GM21367 (cell line): ENCODE measurements around the gene C19orf47.

ENCODE experiments used
- ATAC-seq: cut with Tn5 transposase; IDR thresholded peaks from one replicate; pipeline ENCODE4 v1.9.1; 2021; ENCODE audit not compliant: unreplicated experiment

The C19orf47 gene

DNA sequence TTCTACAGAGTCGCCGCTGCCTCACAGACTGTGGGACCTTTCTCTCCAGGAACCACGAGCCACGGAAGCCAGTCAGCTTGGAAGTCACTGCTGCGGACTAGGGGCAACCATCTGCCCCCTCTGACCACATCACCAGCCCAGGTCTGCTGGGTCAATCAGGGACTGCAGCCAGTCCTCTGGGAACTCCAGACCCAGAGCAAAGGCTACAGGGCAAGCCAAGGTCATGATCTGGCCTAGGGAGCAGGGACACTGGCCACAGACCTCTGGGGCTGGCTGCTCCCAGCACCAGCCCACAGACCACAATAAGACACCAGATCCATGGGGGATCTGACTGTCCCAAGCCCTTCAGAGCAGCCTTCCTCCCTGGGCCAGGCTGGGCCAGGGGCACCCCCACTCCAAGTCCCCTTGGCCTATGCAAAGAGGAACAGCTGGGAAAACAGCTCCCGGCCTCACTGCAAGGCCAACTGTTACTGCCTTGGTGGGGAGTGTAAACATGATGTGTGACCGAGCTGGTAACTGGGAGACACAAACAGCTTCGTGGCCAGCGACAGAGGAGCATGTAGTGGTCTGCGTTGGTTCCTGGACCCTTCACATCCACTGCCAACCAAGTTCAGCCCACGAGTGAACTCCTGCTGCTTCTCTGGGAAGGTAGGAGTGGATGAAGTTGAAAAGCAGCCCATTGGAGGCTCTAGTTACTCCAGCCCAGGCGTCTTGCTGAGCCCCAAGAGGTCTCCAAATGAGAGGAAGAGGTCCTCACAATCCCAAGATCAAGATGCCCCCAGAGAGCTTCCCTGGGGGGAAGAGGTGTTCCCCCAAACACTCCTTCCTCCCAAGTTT, 64.6 kb downstream of the C19orf47 start:
- ATAC-seq, result no peak

DNA sequence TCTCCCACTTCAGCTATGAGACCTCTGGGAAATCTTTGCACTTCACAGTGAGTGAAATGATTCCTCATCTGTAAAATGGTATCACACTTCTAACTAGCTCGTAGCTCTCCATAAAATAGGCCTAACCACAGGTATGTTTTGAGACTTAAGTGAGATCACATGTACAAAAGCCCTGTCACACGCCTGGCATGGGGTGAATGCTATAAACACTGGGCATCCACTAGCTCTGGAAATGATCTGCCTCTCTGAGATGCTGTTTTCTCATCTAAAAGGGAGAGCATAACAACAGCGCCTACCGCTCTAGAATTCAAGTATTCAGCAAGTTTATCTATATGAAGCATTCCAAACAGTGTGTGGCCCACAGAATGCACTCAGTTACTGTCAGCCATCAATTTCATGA, 65.3 kb downstream of the C19orf47 start:
- ATAC-seq, result no peak

DNA sequence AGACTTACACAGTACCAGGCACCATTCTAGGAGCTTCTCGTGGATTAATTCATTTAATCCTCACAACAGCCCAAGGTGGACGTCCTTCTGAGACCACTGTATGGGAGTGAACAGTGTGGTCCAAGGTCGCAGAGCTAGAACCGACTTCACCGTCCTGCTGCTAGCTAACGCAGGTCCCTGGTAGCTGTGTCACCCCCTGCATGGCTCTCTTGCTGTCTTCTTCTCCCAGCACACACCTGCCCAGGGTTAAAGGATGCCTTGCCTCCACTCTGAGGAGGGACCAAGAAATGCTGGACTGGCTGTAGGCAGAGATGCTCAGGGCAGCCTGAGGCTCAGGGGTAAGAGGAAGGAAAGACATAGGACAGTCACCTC, 66.0 kb downstream of the C19orf47 start:
- no peak for ATAC-seq

DNA sequence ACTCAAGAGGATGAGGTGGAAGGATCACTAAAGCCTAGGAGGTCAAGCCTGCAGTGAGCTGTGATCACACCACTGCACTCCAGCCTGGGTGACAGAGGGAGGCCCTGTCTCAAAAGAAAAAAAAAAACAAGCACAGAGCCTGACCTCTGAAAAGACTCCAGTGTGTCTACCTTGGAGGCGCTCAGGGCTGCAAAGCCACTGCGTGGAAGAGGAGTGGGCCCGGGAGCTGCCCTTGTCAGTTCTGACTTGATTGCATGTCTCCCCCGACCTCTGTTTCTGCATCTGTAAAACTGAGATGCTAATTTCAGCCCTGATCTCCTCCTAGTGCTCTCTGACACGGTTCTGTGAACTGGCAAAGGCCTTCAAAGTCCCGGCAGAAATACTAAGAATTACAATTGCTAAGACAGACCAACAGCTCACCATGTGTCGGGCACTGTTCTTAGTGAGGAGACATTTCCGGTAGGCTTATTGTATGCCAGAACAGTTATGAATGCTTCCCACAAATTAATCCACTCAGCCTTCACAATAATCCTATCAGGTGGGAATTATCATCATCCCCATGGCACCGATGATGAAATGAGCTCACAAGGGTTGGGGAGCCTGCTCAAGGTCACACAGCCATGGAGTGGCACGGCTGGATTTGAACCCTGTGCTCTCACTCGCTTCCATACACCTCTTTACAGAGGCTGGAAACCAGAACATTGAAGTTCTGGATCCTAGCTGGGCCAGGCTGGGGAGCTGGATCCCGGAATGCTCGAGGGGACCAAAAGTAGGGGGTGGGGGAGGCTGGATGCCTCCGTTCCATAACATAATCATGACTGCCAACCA, 66.6 kb downstream of the C19orf47 start:
- no peak for ATAC-seq

DNA sequence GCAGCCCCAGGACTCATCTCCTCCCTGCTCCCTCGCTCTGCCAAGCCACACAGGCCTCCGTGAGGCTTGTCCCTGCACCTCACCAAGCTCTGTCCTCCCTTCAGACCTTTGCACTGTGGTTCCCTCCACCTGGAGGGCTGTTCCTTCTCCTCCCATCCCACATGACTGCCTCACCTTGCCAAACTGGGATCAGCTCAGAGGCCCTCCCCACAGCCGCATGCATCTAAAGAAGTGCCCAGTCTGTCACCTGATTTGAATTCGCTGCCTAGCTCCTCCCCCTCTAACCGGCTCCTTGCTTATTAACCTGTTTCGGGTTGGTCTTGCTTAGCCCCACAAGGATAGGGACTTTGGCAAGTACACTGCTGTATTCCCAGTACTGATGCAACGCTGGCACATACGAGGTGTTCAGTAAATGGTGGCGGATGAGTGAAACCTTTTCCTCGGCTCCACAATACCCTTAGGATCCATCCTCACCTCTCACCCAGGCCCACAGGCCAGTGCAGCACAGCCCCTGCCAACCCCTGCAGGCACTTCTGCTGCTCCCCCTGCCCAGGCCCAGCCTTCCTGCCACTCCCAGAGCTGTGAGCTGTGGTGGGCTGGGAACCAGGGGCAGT, 67.5 kb downstream of the C19orf47 start:
- ATAC-seq, result no peak

DNA sequence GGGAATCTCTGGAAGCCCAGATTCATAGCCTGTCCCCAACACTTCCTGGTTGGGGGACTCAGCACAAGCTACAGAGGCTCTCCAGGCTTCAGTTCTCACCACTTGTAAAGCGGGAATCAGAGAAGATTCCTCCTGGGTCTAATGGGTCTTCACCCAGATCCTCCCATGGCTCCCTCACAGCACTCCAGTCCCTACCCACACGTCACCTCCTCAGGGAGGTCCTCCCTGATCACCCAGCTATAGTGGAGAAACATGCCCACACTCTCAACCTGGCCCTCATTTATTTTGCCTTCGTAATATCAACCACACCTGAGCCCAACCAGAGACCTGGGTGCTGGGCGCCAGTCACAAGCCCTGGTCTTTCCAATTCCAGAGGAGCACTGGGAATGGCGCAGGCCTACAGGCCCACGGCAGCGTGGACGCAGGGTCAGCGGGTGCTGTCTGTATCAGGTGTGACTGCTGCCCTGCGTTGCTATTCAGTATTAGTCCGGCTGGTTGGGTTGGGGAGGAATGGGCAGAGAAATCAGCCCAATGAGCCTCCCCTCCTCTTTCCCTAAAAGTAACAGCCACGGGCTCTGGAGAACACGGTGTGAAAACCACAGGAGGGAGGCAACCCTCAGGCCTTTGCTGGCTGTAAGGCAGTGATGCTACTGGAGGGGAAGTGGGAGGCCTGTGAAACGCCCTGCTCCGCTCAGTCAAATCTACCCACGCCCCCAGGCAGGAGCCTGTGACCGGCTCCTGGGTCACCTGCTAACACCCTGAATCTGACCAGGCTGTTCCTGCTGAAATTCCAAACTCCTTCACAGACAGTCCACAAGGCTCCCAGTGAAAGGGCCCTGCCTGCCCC, 68.2 kb downstream of the C19orf47 start:
- ATAC-seq, result no peak

DNA sequence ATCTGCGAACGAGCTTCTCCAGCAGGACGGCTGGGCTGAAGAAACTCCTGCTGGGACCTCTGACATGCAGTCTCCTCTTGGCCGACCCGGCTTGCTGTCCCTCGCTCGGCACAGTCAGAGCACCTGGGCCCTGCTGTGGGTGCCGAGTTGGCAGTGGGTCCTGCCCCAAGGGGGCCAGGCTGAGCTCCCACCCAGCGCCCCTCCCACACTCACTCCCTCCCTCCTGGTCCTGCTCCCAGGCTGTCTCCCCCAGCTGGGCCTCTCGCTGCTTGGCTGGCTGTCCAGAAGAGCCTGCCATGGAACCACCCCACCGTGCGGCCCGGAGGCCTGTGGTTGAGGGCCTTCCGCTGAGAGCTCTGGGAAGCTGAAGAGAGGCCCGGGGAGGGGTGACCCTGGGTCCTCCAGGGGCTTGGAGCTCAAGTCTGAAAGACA, 69.1 kb downstream of the C19orf47 start:
- ATAC-seq, result no peak

DNA sequence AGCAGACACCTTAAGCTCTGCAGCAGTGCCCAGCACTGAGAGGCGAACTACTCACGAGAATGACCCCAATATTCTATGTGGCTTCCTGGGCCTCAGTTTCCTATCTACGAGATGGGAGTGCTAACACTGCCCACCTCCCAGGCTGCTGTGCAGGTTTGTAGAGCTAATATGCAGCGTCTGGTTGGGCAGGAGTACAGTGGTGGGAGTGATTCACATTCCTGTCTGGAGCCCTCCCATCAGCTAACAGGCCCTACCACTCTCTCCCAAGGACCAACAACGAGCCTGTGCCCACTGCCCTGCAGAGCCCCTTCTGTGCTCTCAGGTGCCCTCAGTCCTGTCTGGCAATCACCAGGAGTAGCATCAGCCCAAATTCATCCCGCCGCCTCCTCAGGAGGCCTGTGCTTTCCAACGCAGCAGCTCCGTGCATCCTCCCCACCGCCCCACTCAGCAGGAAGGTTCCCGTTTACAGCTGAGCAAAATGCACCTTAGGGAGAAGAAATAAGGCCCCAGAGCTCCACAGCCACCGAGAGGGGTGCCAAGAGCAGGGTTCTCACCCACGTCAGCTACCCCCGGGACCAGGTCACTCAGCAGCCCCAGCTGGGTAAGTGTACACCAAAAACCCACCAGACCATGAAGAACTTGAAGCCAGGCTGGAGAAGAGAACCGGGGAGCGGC, 69.7 kb downstream of the C19orf47 start:
- no peak for ATAC-seq

DNA sequence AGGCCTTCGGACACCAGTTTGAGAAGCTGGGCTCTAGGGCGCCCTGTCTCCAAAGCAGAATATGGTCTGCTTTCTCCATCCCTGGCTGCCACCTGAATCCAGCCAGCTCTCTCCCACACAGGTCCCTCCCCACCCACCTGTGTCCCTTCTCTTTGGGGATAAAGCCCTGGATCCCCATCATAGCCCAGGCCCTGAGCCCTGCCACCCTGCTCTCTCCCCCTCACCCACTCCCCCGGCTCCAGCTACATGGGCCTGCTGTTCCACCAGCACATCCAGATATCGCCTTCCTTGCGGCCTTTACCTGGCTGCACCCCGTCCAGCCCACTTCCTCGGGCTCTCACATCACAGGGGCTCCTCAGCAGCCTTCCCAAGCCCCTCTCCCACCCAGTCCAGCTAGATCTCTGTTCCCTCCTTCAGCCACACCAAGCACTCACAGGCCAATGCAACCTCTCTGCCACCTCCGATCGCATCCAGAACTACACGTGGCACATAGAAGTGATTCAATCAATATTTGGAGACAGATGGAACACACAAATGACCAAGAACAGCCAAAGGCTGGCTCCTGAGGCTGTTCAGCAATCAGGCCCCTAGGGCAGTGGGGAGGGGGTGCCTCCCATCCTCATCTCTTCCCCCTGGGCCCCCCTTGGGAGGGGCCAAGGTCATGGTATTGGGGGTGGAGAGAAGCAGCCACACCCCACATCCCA, 70.7 kb downstream of the C19orf47 start:
- no peak for ATAC-seq

DNA sequence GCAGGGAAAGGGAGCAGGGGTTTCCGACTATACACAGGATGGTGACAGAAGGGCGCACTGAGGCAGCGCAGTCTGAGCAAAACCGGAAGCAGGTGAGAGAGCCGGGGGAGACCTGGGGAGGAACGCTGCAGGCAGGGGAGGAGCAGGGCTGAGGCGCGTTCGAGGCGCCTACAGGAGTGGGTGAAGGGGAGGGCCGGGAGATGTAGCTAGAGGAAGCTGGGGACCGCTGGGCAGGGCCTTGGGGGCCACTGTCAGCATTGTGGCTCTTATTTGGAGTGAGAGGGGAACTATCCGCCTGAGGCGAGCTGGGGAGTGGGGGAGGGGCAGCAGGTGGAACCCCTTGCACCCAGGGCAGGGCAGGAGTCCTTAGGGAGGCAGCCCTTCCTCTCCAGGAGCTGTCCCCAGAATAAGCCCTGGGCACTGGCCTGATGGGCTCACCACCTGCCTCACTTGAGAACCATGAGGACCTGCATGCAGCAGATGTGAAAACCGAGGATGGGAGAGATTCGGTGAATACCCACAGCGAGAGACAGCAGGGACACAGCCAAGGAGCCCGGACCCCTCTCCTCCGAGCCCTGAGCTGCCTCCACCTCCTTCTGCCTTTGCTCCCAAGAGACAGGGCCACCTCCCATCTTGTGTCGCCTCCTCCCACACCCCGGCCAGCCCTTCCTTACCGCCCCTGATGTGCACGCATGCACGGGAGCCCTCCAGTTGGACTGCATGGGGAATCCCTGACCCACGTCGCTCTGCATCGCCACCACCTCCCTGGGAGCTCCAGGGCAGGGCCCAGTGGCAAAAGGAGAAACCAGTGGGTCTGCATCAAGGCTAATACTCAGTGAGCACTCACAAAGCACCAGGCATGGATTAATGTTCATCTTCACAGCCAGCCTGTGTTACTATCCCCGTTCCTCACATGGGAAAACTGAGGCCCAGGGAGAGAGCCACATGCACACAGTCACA, 73.3 kb downstream of the C19orf47 start:
- ATAC-seq, result no peak

DNA sequence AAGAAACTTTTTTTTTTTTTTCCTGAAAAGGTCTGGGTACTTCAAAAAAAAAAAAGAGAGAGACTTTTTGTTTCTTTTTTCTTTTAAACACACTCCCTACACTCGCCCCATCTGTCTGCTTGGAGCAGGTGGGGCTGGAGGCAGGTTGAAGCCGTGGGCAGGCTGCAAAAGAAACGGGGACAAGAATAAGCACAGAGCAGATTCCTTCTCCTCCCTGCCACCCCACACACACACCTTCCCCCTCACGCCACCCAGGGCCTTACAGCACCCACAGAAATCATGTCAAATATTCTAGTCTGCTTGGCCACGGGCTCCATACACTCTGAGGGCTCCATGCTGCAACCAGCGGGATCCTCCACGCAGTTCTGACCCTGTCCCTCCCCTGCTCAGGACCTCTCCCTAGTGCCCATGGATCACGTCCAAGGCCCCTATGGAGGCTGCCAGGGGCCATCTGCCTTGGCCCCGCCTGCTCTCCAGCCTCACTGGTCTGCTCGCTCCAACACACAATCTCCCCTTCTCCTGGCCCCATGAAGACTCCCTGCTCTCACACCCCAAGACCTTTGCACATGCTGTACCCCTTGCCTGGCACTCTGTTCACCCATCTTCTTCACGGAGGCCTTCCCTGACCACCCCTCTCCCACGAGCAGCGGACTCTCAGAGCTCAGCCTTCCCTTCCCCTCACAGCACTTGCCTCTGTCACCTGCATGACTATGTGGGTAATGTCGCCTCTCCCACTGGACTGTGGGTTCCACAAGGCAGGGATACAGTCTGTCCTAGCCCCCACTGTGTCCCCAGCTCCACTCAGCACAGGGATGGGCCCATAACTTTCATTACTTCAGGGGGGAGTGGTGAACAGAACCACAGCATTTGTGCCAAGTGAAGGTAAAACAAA, 74.5 kb downstream of the C19orf47 start:
- no peak for ATAC-seq

DNA sequence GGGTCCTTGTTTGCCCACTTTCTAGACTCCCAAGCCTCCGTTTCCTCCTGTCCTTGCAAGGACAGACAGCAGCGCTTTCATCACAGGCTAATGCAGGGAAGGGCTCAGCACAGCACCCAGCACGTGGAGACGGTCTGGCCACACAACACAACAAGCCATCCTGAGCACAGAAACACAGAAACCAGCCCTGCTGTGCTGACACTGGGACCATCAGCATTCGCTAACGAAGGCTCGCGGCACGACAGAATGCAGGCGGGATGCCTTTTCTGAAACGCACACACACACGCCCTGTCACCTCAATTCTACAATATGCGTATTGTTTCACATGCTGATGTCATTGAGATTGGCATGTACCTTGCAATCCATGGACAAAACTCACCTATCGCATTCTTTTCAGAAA, 75.9 kb downstream of the C19orf47 start:
- no peak for ATAC-seq

DNA sequence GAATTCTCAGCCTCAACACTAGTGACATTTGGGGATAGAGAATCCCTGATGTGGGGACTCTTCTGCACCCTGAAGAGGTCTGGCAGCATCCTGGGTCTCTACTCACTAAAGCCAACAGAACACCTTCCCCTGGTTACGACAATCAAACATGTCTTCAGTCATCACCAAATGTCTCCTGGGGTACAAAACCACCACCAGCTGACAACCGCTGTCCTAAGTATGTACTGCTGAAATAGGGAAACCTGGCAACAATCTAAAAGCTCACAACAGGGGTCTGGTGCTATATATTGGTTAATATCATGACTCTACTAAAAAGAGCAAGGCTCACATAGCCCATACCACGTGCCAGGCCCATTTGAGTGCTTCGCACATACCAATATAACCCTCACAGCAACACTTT, 76.5 kb downstream of the C19orf47 start:
- ATAC-seq, result no peak

DNA sequence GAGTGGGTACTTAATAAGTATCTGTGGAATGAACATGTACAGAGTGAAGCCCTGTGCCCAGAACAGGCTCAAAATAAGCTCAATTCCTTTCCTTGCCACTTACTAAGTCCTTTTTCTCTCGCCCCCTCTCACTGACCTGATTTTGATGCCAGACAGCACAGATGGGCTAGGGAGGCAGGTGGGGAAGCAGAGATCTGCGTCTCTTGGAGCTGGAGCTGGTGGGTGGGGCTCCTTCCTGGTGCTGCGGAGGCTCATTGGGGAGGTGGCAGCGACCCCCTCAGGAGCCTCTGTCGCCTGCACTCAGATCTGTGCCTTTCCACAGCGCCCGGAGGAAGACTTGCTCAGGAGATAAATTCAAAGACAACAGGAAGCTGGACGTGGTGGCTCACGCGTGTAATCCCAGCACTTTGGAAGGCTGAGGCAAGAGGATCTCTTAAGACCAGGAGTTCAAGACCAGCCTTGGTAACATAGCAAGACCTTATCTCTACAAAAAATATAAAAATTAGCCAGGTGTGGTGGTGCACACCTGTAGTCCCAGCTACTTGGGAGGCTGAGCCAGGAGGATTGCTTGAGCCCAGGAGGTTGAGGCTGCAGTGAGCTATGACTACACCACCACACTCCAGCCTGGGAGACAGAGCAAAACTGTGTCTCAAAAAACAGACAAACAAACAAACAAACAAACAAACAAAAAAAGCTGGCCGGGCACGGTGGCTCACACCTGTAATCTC, 77.7 kb downstream of the C19orf47 start:
- no peak for ATAC-seq
